ENCODE measurements around the gene SYNDIG1.
A peak's percentile ranks its signal among the peaks of the same experiment; 100 is the strongest.

SYNDIG1 gene

GRCh38 chr20:24640276-24640675 lies 170.8 kb downstream of the SYNDIG1 start:
- no peak for DNase-seq

GRCh38 chr20:24640686-24641085 lies 171.3 kb downstream of the SYNDIG1 start:
- DNase-seq, result no peak

DNA sequence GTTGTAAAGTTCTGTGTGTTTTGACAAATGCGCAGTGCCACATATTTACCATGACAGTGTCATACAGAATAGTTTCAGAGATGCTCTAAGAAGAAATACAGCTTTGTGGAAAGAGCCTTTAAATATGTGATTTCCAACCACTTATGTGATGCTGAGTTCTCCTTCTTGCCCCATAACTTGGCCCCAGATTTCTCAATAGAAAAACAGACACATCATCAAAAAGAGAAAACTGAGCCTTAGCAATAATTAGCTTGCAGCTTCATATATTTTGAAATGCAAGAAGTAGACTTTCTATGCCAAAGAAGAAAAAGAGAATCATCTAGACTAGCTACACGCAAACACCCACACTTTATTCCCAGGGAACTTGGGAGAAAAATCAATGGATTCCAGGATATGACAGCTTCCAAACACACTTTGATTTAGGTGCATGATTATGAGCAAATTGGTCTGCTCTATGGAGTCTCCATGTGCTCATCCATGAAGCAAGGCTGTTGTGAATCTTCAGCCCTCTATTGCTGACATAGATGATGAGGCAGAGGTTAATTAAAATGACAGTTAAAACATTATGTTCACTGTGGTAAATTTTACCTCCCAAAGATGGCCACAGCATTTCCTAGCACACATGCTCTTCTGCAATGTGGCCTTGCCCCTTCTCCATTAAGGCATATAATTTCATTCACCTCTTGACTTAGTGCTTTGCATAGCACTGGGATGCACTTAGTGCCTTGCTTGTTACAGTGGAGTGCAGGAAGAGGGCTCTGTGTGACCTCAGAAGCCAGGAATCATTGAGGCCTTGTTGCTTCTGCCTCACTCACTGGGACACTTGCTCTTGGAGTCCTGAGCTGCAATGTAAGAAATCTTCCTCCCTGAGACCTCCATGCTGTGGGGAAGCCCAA lies 174.6 kb downstream of the SYNDIG1 start:
- DNase-seq, result no peak

- DNase-seq, result no peak
These were observed 176.9 kb downstream of the SYNDIG1 start for GRCh38 chr20:24646321-24646720.

DNA sequence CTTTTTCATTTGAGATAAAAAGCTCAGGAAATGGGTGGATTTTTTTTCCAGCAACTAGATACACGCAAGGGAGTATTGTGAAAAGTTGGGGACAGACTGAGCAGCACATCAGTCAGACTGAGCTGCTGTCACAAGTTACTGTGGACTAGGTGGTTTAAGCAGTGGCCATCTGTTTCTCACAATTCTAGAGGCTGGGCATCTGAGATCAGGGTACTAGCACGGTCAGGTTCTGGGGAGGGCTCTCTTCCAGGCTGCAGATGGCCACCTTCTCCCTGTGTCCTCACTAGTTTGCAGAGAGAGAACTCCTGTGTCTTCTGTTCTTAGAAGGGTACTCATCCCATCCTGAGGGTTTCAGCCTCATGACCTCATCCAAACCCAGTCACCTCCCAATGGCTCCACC lies 178.3 kb downstream of the SYNDIG1 start:
- no peak for DNase-seq

DNA sequence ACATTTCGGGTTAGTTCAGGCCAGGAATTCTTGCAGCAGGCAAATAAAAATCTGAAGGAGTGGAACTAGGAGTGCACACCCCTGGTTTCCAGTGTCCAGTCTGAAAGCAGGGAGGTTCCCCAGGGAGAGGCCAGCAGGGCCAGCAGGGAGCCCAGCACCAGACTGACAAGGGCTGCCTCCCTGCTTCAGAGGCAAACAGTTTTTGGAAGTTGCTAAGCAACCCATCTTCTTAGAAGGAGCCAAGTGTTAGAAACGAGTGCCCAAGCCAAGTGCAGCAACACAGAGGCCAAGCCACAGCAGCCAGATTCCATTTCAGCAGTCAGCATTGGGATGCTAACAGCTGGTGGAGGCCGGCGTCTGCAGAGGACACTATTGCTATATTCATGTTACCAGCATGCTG lies 179.1 kb downstream of the SYNDIG1 start:
- DNase-seq, result no peak

GRCh38 chr20:24648919-24649318 lies 179.5 kb downstream of the SYNDIG1 start:
- DNase-seq, result no peak

DNA sequence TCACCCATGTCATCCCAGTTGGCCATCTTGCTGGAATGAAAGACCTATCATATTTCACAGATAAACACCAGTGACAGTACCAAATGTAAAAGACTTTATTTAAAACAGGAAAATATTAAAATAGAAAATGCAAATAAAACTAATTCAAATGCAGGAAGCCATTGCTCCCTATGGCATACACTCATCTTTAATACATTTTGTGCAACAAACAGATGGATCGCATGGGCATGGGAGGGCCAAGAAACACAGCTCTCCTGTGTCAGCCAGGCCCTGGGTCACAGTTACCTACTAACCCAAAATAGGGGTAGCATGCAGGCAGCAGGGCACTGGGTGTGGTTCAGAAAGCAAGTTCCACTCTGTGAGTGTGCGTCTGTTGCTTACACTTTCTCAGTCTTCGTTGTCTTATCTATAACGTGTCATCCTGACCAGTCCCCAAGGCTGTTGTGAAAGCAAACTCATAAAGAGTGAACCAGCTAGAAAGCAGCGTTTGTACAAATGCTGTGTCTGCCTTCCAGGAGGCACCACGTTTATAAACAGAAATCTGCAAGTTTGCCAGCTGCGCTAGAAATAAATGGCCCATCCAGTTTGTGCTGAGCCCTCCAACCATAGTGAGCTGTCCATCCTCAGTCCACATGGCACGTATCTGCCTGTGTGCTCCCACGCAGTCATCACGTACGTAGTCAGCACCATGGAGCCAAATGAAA lies 180.5 kb downstream of the SYNDIG1 start:
- DNase-seq, result no peak

- no peak for DNase-seq
These were observed 181.9 kb downstream of the SYNDIG1 start for GRCh38 chr20:24651171-24651975.

DNA sequence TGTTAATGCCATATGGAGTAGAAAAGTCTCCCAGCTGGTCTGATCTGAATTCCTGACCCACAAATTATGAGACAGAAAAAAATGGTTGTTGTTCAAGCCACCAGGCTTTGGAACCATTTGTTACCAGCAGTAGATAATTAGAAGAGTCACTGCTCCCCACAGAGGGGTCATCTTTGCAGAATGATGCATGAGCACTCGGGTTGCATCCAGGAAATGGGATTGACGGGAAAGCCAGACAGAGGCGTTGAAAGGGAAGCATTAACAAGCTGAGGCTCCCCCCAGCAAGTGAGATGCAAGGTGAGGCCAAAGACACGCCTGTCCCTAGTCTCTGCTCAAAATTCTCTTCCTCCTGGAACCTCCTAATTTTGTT lies 182.5 kb downstream of the SYNDIG1 start:
- DNase-seq, result no peak

GRCh38 chr20:24653306-24653705 lies 183.9 kb downstream of the SYNDIG1 start:
- DNase-seq, result no peak

DNA sequence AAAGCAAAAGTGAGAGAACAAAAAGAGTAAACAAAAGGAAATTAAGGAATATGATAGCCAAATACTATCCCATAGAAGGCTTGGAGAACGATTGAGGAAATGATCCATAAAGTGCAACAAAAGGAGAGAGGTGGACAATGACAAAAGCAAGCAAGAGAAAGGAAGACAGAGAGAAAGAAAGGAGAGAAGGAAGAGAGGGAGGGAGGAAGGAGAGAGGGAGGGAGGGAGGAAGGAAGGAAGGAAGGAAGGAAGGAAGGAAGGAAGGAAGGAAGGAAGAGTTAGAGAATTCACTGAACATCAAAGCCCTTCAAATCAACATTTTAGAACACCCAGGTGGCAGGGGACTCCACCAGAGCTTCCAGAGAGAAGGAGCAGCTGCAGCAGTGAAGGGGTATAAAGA lies 185.0 kb downstream of the SYNDIG1 start:
- no peak for DNase-seq

GRCh38 chr20:24656391-24656790 lies 187.0 kb downstream of the SYNDIG1 start:
- no peak for DNase-seq

GRCh38 chr20:24657196-24657595 lies 187.8 kb downstream of the SYNDIG1 start:
- DNase-seq, result peak in 1 of 3 experiments; percentile 6

- DNase-seq, result no peak
These were observed 188.6 kb downstream of the SYNDIG1 start for GRCh38 chr20:24657878-24658620.

- DNase-seq, result no peak
These were observed 189.7 kb downstream of the SYNDIG1 start for GRCh38 chr20:24658920-24659660.

- DNase-seq, result no peak
These were observed 190.4 kb downstream of the SYNDIG1 start for GRCh38 chr20:24659835-24660234.

GRCh38 chr20:24660651-24661050 lies 191.2 kb downstream of the SYNDIG1 start:
- no peak for DNase-seq

GRCh38 chr20:24661255-24661654 lies 191.8 kb downstream of the SYNDIG1 start:
- DNase-seq, result no peak

- DNase-seq, result no peak
These were observed 192.9 kb downstream of the SYNDIG1 start for GRCh38 chr20:24662322-24662721.

GRCh38 chr20:24662752-24663365 lies 193.4 kb downstream of the SYNDIG1 start:
- DNase-seq, result no peak
